SKM-1 (cell line): ENCODE results near the gene KIF23.

Experiments used
- DNase-seq: peaks from one replicate; lab custom pipeline; 2025; ENCODE audit not compliant: unreplicated experiment; lab: John Stamatoyannopoulos, UW

KIF23 gene

GRCh38 chr15:69394556-69395282 is 19.4 kb upstream of the KIF23 start:
- peak; percentile 52 for DNase-seq

GRCh38 chr15:69395460-69395859 is 18.7 kb upstream of the KIF23 start:
- no peak for DNase-seq

- no peak for DNase-seq
These were observed 18.2 kb upstream of the KIF23 start for GRCh38 chr15:69395991-69396390.

GRCh38 chr15:69398491-69398891 is 15.7 kb upstream of the KIF23 start:
- DNase-seq = no peak

GRCh38 chr15:69400850-69401249 is 13.3 kb upstream of the KIF23 start:
- DNase-seq = no peak

- no peak for DNase-seq
These were observed 11.3 kb upstream of the KIF23 start for GRCh38 chr15:69402816-69403215.

GRCh38 chr15:69403594-69403993 is 10.6 kb upstream of the KIF23 start:
- DNase-seq = no peak

GRCh38 chr15:69405110-69405509 is 9.0 kb upstream of the KIF23 start:
- no peak for DNase-seq

- no peak for DNase-seq
These were observed 6.3 kb upstream of the KIF23 start for GRCh38 chr15:69407719-69408400.

GRCh38 chr15:69408841-69409240 is 5.3 kb upstream of the KIF23 start:
- DNase-seq = no peak

GRCh38 chr15:69410248-69410874 is 3.8 kb upstream of the KIF23 start:
- DNase-seq = no peak

GRCh38 chr15:69412274-69412673 is 1.9 kb upstream of the KIF23 start:
- DNase-seq = no peak

- no peak for DNase-seq
These were observed 1.4 kb upstream of the KIF23 start for GRCh38 chr15:69412701-69413100.

- DNase-seq = peak; percentile 26
These were observed 585 bp downstream of the KIF23 start for GRCh38 chr15:69414701-69415167.

- no peak for DNase-seq
These were observed 1.2 kb downstream of the KIF23 start for GRCh38 chr15:69415381-69415780.

- DNase-seq = no peak
These were observed 3.4 kb downstream of the KIF23 start for GRCh38 chr15:69417581-69417980.

- no peak for DNase-seq
These were observed 7.3 kb downstream of the KIF23 start for GRCh38 chr15:69421498-69421897.

GRCh38 chr15:69422336-69422895 is 8.3 kb downstream of the KIF23 start:
- no peak for DNase-seq

- no peak for DNase-seq
These were observed 9.9 kb downstream of the KIF23 start for GRCh38 chr15:69424001-69424400.

- DNase-seq = no peak
These were observed 10.7 kb downstream of the KIF23 start for GRCh38 chr15:69424748-69425413.

GRCh38 chr15:69433831-69434230 is 19.7 kb downstream of the KIF23 start:
- no peak for DNase-seq
